Kidney (tissue), 14 donors: Measurements from ENCODE around the gene SERPINI1. TPM values are rescaled to one million over a fixed set of nuclear protein-coding genes. Genes with fewer than 3 reads are reported as not detected.
"Not testable (repeated sequence)": the region's sequence is repeated elsewhere in the genome, so short reads cannot be mapped to it uniquely, and the experiment has no call there.

Source experiments
- DNase-seq, 5 donors: peaks; one replicate each; pipeline ENCODE4 v3.0.0-alpha.2; 2013 to 2020
- FAIRE-seq: peaks from 2 replicates; lab custom pipeline; 2012; peaks lifted over from hg19 to GRCh38; lab: Jason Lieb, UNC
- H3K27ac ChIP-seq, 2 donors: one replicate each; pipeline ENCODE4 v1.7.0; 2013; ENCODE audit warnings: low read depth in 2 of 2, low read length in 2 of 2, inconsistent platforms in 1 of 2
- H3K27me3 ChIP-seq: one replicate; pipeline ENCODE4 v1.7.1; 2013; ENCODE audit warnings: low read length, inconsistent platforms; ENCODE audit not compliant: control insufficient read depth, insufficient read depth
- H3K36me3 ChIP-seq, 3 donors: one replicate each; pipeline versions ENCODE4 v1.7.0 to v1.7.1; 2013; ENCODE audit warnings: low read length in 3 of 3, control low read depth in 1 of 3, inconsistent platforms in 1 of 3; ENCODE audit not compliant: insufficient read depth in 3 of 3, control insufficient read depth in 2 of 3
- H3K4me1 ChIP-seq, 3 donors: one replicate each; pipeline versions ENCODE4 v1.7.0 to v1.7.1; 2013; ENCODE audit warnings: low read length in 3 of 3, inconsistent platforms in 1 of 3, low read depth in 1 of 3; ENCODE audit not compliant: control insufficient read depth in 2 of 3, insufficient read depth in 2 of 3
- H3K4me3 ChIP-seq, 3 donors: one replicate each; pipeline versions ENCODE4 v1.7.0 to v1.8.1; 2013; ENCODE audit warnings: low read length in 3 of 3, control low read depth in 1 of 3, inconsistent platforms in 1 of 3
- H3K9ac ChIP-seq, 3 donors: one replicate each; pipeline versions ENCODE4 v1.7.0 to v1.7.1; 2013; ENCODE audit warnings: low read length in 3 of 3, control low read depth in 1 of 3, inconsistent platforms in 1 of 3
- H3K9me3 ChIP-seq, 3 donors: one replicate each; pipeline versions ENCODE4 v1.7.0 to v1.7.1; 2013; ENCODE audit warnings: low read length in 3 of 3, control low read depth in 1 of 3, inconsistent platforms in 1 of 3; ENCODE audit not compliant: control insufficient read depth in 2 of 3, insufficient read depth in 1 of 3
- intact Hi-C: fragments of 100-400 bp; cut with DNase I; formaldehyde crosslinking; loops from one replicate; pipeline ENCODE4 v1.11.1; 2022
- polyA plus RNA-seq: library from polyadenylated mRNA; stranded (reverse); fragments of 350-450 nt; fragmentation: Illumina TruSeq; extraction: RNeasy Lipid Tissue Mini Kit (QIAGEN cat#74804); gene quantifications from one replicate; pipeline ENCODE4 v1.2.3, GENCODE V29; 2014; ENCODE audit warnings: low read depth, low replicate concordance; ENCODE audit not compliant: insufficient read depth
- total RNA-seq: library from RNA; stranded (reverse); fragmentation: NEBNext Ultra II Directional; extraction: Animal tissue kit (Norgen Biotek cat#: 25700); gene quantifications from one replicate; pipeline ENCODE4 v1.2.1, GENCODE V29; 2021
- TF ChIP-seq, protein P1 (sequence below): IDR thresholded peaks from 3 replicates; pipeline ENCODE4 v1.5.1; 2012; ENCODE audit warnings: mild to moderate bottlenecking, moderate library complexity, borderline replicate concordance; ENCODE audit not compliant: insufficient read depth; ENCODE audit errors: extremely low read depth
- donor health status: control.
- donor health status: control.
- donor health status: control.
- donor health status: control.
- donor health status: control.
- donor health status: DM: yes; HTN: yes; CAD: no.
- donor health status: Normal renal cell carcinoma (clear cell type).

Gene SERPINI1
- total and polyA plus RNA-seq, 2 donors from 2014 or later, result 9.5 to 35.3 TPM

DNA sequence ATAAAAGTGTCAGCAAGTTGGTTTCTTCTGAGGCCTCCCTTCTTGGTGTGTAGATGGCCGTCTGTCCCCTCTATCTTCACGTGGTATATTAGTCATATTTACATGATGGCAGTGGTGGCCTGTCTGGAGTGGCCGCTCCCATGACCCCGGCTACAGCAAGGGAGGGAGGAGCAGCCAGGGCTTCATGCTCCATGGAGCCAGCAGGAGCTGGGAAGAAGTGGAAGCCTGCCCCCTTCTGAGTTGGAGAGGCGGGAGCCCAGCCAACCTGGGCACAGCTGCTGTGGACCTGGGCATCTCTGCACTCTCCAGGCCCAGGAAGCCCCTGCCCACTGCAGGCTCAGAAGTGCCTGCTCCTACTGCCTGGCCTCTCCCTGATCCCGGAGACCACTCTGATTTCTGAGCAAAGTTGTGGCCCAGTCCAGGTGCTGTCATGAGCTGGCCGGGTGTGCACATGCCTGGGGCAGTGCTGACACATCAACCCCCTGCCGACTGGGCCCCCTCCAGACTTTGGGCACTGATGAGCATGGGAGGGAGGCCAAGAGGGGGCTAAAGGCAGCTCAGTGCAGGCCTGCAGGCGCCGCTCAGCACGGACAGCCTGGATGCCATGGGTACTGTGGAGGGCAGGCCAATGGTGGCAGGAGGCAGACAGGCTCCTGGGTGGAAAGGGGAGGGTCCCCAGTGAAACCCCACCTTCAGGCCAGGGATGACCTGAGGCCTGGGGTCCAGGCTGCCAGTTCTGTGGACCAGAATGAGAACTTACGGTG, 84.8 kb downstream of the SERPINI1 start:
- Histone ChIP-seq H3K36me3 (no peaks in the 10 kb centered on the region), H3K27ac (no peak overlapping the region), H3K9me3 (no peaks in the 10 kb centered on the region), H3K9ac (no peak overlapping the region), H3K27me3 (no peaks in the 10 kb centered on the region), H3K4me1 (no peaks in the 10 kb centered on the region), H3K4me3 (no peak overlapping the region)
- no peak for FAIRE-seq
- DNase-seq, result peak in 1 of 5 donors; percentile 61
- TF ChIP-seq, protein P1, sequence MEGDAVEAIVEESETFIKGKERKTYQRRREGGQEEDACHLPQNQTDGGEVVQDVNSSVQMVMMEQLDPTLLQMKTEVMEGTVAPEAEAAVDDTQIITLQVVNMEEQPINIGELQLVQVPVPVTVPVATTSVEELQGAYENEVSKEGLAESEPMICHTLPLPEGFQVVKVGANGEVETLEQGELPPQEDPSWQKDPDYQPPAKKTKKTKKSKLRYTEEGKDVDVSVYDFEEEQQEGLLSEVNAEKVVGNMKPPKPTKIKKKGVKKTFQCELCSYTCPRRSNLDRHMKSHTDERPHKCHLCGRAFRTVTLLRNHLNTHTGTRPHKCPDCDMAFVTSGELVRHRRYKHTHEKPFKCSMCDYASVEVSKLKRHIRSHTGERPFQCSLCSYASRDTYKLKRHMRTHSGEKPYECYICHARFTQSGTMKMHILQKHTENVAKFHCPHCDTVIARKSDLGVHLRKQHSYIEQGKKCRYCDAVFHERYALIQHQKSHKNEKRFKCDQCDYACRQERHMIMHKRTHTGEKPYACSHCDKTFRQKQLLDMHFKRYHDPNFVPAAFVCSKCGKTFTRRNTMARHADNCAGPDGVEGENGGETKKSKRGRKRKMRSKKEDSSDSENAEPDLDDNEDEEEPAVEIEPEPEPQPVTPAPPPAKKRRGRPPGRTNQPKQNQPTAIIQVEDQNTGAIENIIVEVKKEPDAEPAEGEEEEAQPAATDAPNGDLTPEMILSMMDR, result no peak
- intact Hi-C loops, result no loop called here

DNA sequence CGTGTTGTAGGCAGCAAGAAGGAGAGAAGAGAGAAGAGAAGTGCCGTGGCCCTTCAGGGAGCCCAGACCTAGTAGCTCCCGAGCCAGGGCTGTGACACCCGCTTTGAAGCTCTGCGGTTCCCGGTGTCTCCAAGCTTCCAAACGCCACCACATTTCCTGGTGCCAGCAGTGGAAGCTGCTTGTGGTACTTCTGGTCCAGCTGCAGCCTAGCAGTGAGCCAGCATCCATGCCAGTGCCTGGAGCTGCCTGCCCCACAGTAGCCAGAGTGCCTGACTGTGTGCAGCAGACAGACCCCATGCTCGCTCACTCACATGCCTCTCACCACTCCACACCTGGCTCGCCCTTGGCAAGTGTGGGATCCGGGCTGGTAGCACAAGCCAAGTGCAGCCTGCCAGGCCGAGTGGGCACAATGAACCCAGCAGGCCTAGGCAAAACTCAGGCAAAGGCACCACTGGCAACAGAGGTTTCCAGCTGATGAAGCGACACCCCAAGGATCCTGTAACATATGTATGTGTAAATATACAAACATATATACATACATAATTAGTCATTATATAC, 85.8 kb downstream of the SERPINI1 start:
- Histone ChIP-seq H3K27me3 (no peaks in the 10 kb centered on the region), H3K4me1 (no peaks in the 10 kb centered on the region), H3K27ac (no peak overlapping the region), H3K4me3 (no peak overlapping the region), H3K9ac (no peak overlapping the region), H3K9me3 (no peaks in the 10 kb centered on the region), H3K36me3 (no peaks in the 10 kb centered on the region)
- TF ChIP-seq, protein P1, result no peak
- intact Hi-C loops, result no loop called here
- FAIRE-seq (no peak), DNase-seq (peak in 1 of 5 donors; percentile 61)

- intact Hi-C loops, result no loop called here
- H3K9ac ChIP-seq, result no peak overlapping the region
- TF ChIP-seq, protein P1, result no peak
- FAIRE-seq (no peak), DNase-seq (no peak)
- H3K27me3 ChIP-seq, result no peaks in the 10 kb centered on the region
- no peaks in the 10 kb centered on the region for H3K4me1 ChIP-seq
- H3K27ac ChIP-seq, result no peak overlapping the region
- H3K4me3 ChIP-seq, result no peak overlapping the region
- H3K9me3 ChIP-seq, result no peaks in the 10 kb centered on the region
- no peaks in the 10 kb centered on the region for H3K36me3 ChIP-seq
Observed at GRCh38 chr3:167823738-167824137, 88.2 kb downstream of the SERPINI1 start.

- H3K9ac ChIP-seq, FAIRE-seq, intact Hi-C loops, H3K9me3 ChIP-seq, DNase-seq, H3K4me3 ChIP-seq, H3K27ac ChIP-seq, H3K36me3 ChIP-seq, H3K4me1 ChIP-seq, H3K27me3 ChIP-seq: not testable (repeated sequence)
Observed at GRCh38 chr3:167827588-167827987, 92.1 kb downstream of the SERPINI1 start.
